ENCODE data around the gene ZRANB3. TPM values are rescaled to one million over a fixed set of nuclear protein-coding genes. Genes with fewer than 3 reads are reported as not detected.

Gene ZRANB3
- total RNA-seq, 1 experiment from 2014 or later, result 12.0 TPM

GRCh38 chr2:135169900-135170753, 360.9 kb downstream of the ZRANB3 start:
- no TSS peak for BruUV-seq (replicated peaks)

GRCh38 chr2:135168204-135168856, 362.7 kb downstream of the ZRANB3 start:
- no peak overlapping the region for H2AFZ ChIP-seq (ENCODE audit: low read depth, low read length, poor library complexity, severe bottlenecking)
- no peak overlapping the region for H3K4me3 ChIP-seq (replicated peaks in 1 of 2; ENCODE audit: low read depth in 1 of 2, low read length in 2 of 2)
- no peaks in the 10 kb centered on the region for H3K9me3 ChIP-seq (ENCODE audit: control insufficient read depth in 1 of 2, insufficient read depth in 1 of 2, low read depth in 1 of 2, low read length in 2 of 2)
- no peak overlapping the region for H3K4me2 ChIP-seq (ENCODE audit: low read length)
- H4K20me1 ChIP-seq (ENCODE audit: insufficient read depth), result no peaks in the 10 kb centered on the region
- intact Hi-C loops (cut with micrococcal nuclease), result loop anchor here (10.0 kb wide), 1 partner anchor 164 kb away; no protein-coding TSS in a partner anchor
- no peaks in the 10 kb centered on the region for H3K9me2 ChIP-seq (ENCODE audit: insufficient read depth)
- H3K27ac ChIP-seq (ENCODE audit: low read depth, low read length), result no peak overlapping the region
- ATAC-seq, result peak; percentile 73
- no peaks in the 10 kb centered on the region for H3K4me1 ChIP-seq (ENCODE audit: control insufficient read depth in 1 of 2, insufficient read depth in 2 of 2, low read length in 2 of 2)
- ChIA-PET POLR2A (no interaction called here), CTCF (interaction anchor here (1.0 kb wide), 1 partner anchor 179 kb away, joined by 3 read pairs; no protein-coding TSS in a partner anchor), RAD21 (ENCODE audit: low non-redundant PET in 1 of 2, low total read pairs in 2 of 2, uncharacterized antibody in 2 of 2, unreplicated experiment in 2 of 2) (no interaction called here)
- BruUV-seq (replicated peaks), result no TSS peak
- H3K27me3 ChIP-seq (ENCODE audit: insufficient read depth, low read length), result no peaks in the 10 kb centered on the region
- peaks cover 18 to 24% of the 10 kb centered on the region in 2 experiments; a peak in 3 of 4 replicates for H3K36me3 ChIP-seq (ENCODE audit: control insufficient read depth in 1 of 2, insufficient read depth in 2 of 2, low read length in 2 of 2)
- no peak for DNase-seq (ENCODE audit: low read depth, low spot score)
- H3K9ac ChIP-seq (ENCODE audit: low read length), result no peak overlapping the region
- no peaks in the 10 kb centered on the region for H3K79me2 ChIP-seq (ENCODE audit: insufficient read depth, low read length)
- peak in 2 of 3 experiments; percentile 4 to 29; a peak in 1 of 6 replicates for TF ChIP-seq CTCF (IDR thresholded peaks at IDR 0.05 in 2 of 3, conservative IDR thresholded peaks at IDR 0.05 in 1 of 3; ENCODE audit: borderline replicate concordance in 1 of 3, insufficient read depth in 1 of 3, low read depth in 2 of 3, low read length in 2 of 3)
- no peak for TF ChIP-seq REST (IDR thresholded peaks at IDR 0.05; ENCODE audit: low read depth)
- no peak for TF ChIP-seq YY1 (IDR thresholded peaks at IDR 0.05; ENCODE audit: extremely low read depth, insufficient replicate concordance, low read depth, low read length)
- no peak for TF ChIP-seq ZFX (IDR thresholded peaks at IDR 0.05)
- TF ChIP-seq SIN3A (IDR thresholded peaks at IDR 0.05; ENCODE audit: low read depth), result no peak
- no peak for TF ChIP-seq MAX (IDR thresholded peaks at IDR 0.05)
- no peak for TF ChIP-seq ZBTB33 (IDR thresholded peaks at IDR 0.05; ENCODE audit: extremely low read depth, insufficient replicate concordance, low read length)

More at GRCh38 chr2:135169900-135170753, 360.9 kb downstream of the ZRANB3 start:
- H3K4me1 ChIP-seq (ENCODE audit: control insufficient read depth in 1 of 2, insufficient read depth in 2 of 2, low read length in 2 of 2), result no peaks in the 10 kb centered on the region
- ChIA-PET CTCF (no interaction called here), POLR2A (no interaction called here), RAD21 (ENCODE audit: low non-redundant PET in 1 of 2, low total read pairs in 2 of 2, uncharacterized antibody in 2 of 2, unreplicated experiment in 2 of 2) (no interaction called here)
- intact Hi-C loops (cut with micrococcal nuclease), result loop anchor here (10.0 kb wide), 1 partner anchor 165 kb away; no protein-coding TSS in a partner anchor
- no peak overlapping the region for H3K27ac ChIP-seq (ENCODE audit: low read depth, low read length)
- no peak for TF ChIP-seq ZFX (IDR thresholded peaks at IDR 0.05)
- H3K36me3 ChIP-seq (ENCODE audit: control insufficient read depth in 1 of 2, insufficient read depth in 2 of 2, low read length in 2 of 2), result peaks cover 19 to 21% of the 10 kb centered on the region in 2 experiments; a peak in 2 of 4 replicates
- no peak overlapping the region for H3K4me3 ChIP-seq (replicated peaks in 1 of 2; ENCODE audit: low read depth in 1 of 2, low read length in 2 of 2)
- no peak for DNase-seq (ENCODE audit: low read depth, low spot score)
- ATAC-seq, result no peak
- H4K20me1 ChIP-seq (ENCODE audit: insufficient read depth), result no peaks in the 10 kb centered on the region
- H3K79me2 ChIP-seq (ENCODE audit: insufficient read depth, low read length), result no peaks in the 10 kb centered on the region
- no peaks in the 10 kb centered on the region for H3K9me3 ChIP-seq (ENCODE audit: control insufficient read depth in 1 of 2, insufficient read depth in 1 of 2, low read depth in 1 of 2, low read length in 2 of 2)
- no peaks in the 10 kb centered on the region for H3K9me2 ChIP-seq (ENCODE audit: insufficient read depth)
- no peak overlapping the region for H2AFZ ChIP-seq (ENCODE audit: low read depth, low read length, poor library complexity, severe bottlenecking)
- no peaks in the 10 kb centered on the region for H3K27me3 ChIP-seq (ENCODE audit: insufficient read depth, low read length)
- no peak overlapping the region for H3K9ac ChIP-seq (ENCODE audit: low read length)
- H3K4me2 ChIP-seq (ENCODE audit: low read length), result no peak overlapping the region

All from HCT116 (cell line).